Calu3 (cell line): ENCODE results near the gene SLC25A5. TPM values are rescaled to one million over a fixed set of nuclear protein-coding genes. Genes with fewer than 3 reads are reported as not detected.
A peak's percentile ranks its signal among the peaks of the same experiment; 100 is the strongest.

ENCODE experiments used
- BruUV-seq: library from RNA; stranded (reverse); fragments of 400-500 nt; replicated peaks from 2 replicates; lab custom pipeline; 2021; lab: Mats Ljungman, UMichigan
- CTCF ChIA-PET: fragments of 300-600 bp; sonication (Branson Sonifier 250); formaldehyde crosslinking; loops from one replicate; lab custom pipeline; 2022; ENCODE audit warnings: antibody characterized with exemption; lab: Charles Lee
- DNase-seq: peaks from one replicate; pipeline ENCODE4 v3.0.0; 2022
- H3K27ac Mint-ChIP-seq: one replicate; pipeline ENCODE4 v1.8.0; 2022; ENCODE audit warnings: mixed read lengths; ENCODE audit not compliant: unreplicated experiment
- H3K27me3 Mint-ChIP-seq: one replicate; pipeline ENCODE4 v1.8.0; 2022; ENCODE audit warnings: mixed read lengths; ENCODE audit not compliant: unreplicated experiment
- H3K36me3 Mint-ChIP-seq: one replicate; pipeline ENCODE4 v1.8.0; 2022; ENCODE audit warnings: mild to moderate bottlenecking, moderate library complexity, mixed read lengths; ENCODE audit not compliant: insufficient read depth, unreplicated experiment
- H3K4me1 Mint-ChIP-seq: one replicate; pipeline ENCODE4 v1.8.0; 2022; ENCODE audit warnings: mild to moderate bottlenecking, low read depth, mixed read lengths; ENCODE audit not compliant: unreplicated experiment
- H3K4me3 Mint-ChIP-seq: one replicate; pipeline ENCODE4 v1.8.0; 2022; ENCODE audit warnings: mild to moderate bottlenecking, low read depth, moderate library complexity, mixed read lengths; ENCODE audit not compliant: unreplicated experiment
- H3K9me3 Mint-ChIP-seq: one replicate; pipeline ENCODE4 v1.8.0; 2022; ENCODE audit warnings: low read depth, mixed read lengths; ENCODE audit not compliant: unreplicated experiment
- CTCF ChIP-seq: fragments of 200-600 bp; IDR thresholded peaks from one replicate; pipeline ENCODE4 v1.8.0; 2022; ENCODE audit warnings: antibody characterized with exemption; ENCODE audit not compliant: unreplicated experiment
- intact Hi-C: fragments of 100-400 bp; cut with micrococcal nuclease; formaldehyde crosslinking; loops from one replicate; pipeline ENCODE4 v1.10.0; 2022; ENCODE audit not compliant: unreplicated experiment
- total RNA-seq: library from RNA; stranded (reverse); gene quantifications from 2 replicates; pipeline ENCODE4 v1.2.3, GENCODE V29; 2022

The SLC25A5 gene
- total RNA-seq, 1 experiment from 2014 or later: 416 TPM

- Mint-ChIP-seq H3K4me3 (peak overlapping the region; percentile 100), H3K36me3 (peaks cover 44% of the 10 kb centered on the region), H3K27me3 (no peaks in the 10 kb centered on the region), H3K27ac (peak overlapping the region; percentile 84), H3K9me3 (no peaks in the 10 kb centered on the region), H3K4me1 (no peaks in the 10 kb centered on the region)
- TSS peak; percentile 56 for BruUV-seq
- peak; percentile 66 for TF ChIP-seq CTCF
- DNase-seq: peak; percentile 93
- intact Hi-C loops: loop anchor here (5.0 kb wide), 1 partner anchor 76 kb away; no protein-coding TSS in a partner anchor
- CTCF ChIA-PET: interaction anchor here (1.0 to 2.6 kb wide), 4 partner anchors 8 to 43 kb away, joined by 3 to 16 read pairs (median 6); no protein-coding TSS in a partner anchor
Observed at GRCh38 chrX:119468551-119469312, 488 bp downstream of the SLC25A5 start.

DNA sequence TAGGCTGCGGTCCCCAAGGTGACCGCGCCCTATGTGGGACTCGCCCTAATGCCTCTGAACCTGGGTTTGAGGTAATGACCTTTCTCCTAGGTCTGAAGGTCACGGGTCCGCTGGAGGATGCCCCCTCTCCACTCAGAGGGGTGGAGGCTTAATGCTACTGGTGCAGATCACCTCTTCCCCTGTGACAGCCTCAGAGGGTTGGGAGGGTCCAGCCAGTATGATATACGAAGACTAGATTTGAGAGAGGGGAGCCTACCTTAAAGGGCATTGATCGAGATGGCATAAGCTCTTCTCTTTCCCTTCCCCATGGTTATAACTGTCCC lies 1.0 kb downstream of the SLC25A5 start:
- Mint-ChIP-seq H3K9me3 (no peaks in the 10 kb centered on the region), H3K36me3 (peaks cover 44% of the 10 kb centered on the region), H3K4me1 (no peaks in the 10 kb centered on the region), H3K27ac (peak overlapping the region; percentile 84), H3K4me3 (peak overlapping the region; percentile 100), H3K27me3 (no peaks in the 10 kb centered on the region)
- TF ChIP-seq CTCF: no peak
- DNase-seq: no peak
- intact Hi-C loops: loop anchor here (5.0 kb wide), 1 partner anchor 77 kb away; no protein-coding TSS in a partner anchor
- CTCF ChIA-PET: interaction anchor here (1.0 to 2.6 kb wide), 4 partner anchors 8 to 43 kb away, joined by 3 to 16 read pairs (median 6); no protein-coding TSS in a partner anchor
- no TSS peak for BruUV-seq

DNA sequence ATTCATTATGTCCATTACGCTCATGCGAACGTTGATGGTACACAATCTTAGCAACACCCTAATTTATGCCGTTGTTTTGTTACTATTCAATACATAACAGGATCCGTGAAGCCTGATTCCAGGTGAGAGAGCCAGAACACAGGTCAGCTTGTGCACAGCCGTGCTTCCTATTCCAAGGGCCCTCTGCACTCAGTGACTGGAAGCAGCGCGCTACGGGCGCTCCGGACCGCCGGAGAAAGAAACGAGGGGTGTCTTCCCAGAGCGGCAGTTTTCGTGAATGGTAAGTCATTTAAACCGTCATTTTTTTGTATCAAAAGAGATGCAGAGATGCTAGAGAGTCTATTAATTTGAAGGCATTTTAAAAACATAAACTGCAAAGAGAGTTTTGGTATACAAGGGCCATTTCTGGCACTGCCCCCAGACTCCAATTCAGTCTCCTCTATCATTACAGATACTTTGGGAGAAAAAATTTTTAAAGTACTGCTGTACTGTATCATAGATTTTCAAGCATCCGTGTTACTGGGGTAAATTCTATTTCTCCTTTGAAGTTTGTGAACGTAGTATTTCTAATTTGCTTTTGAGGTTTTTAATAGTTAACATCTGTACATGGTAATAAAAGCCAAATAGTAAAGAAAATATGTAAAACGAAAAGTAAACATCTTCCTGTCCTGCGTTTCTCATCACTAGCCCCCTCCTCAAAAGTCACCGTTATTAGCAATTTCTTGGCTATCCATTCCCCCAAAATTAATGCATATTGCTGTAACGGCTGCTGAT lies 6.6 kb downstream of the SLC25A5 start:
- TF ChIP-seq CTCF: no peak
- Mint-ChIP-seq H3K4me3 (no peak overlapping the region), H3K9me3 (no peaks in the 10 kb centered on the region), H3K27ac (no peak overlapping the region), H3K36me3 (peaks cover 23% of the 10 kb centered on the region), H3K27me3 (no peaks in the 10 kb centered on the region), H3K4me1 (peaks cover 27% of the 10 kb centered on the region)
- DNase-seq: no peak
- CTCF ChIA-PET: interaction anchor here (1.0 kb wide), 1 partner anchor 8 kb away, joined by 10 read pairs; no protein-coding TSS in a partner anchor
- no TSS peak for BruUV-seq
- intact Hi-C loops: no loop called here

- H3K9me3 Mint-ChIP-seq: no peaks in the 10 kb centered on the region
- BruUV-seq: no TSS peak
- DNase-seq: no peak
Observed at GRCh38 chrX:119475389-119476101, 7.3 kb downstream of the SLC25A5 start.

More at GRCh38 chrX:119475389-119476101, 7.3 kb downstream of the SLC25A5 start:
- H3K27me3 Mint-ChIP-seq: no peaks in the 10 kb centered on the region
- TF ChIP-seq CTCF: no peak
- H3K27ac Mint-ChIP-seq: no peak overlapping the region
- H3K4me1 Mint-ChIP-seq: peaks cover 27% of the 10 kb centered on the region
- no peak overlapping the region for H3K4me3 Mint-ChIP-seq
- H3K36me3 Mint-ChIP-seq: peaks cover 19% of the 10 kb centered on the region
- intact Hi-C loops: no loop called here
- CTCF ChIA-PET: interaction anchor here (0.7 kb wide), 1 partner anchor 645 kb away, joined by 4 read pairs; no protein-coding TSS in a partner anchor
